H1 (cell line): ENCODE data around the gene MRPS34. TPM values are rescaled to one million over a fixed set of nuclear protein-coding genes. Genes with fewer than 3 reads are reported as not detected.

Experiments
- CTCF ChIA-PET: fragments of 300-600 bp; sonication (Branson Sonifier 250); formaldehyde crosslinking; loops from one replicate; lab custom pipeline; 2021; ENCODE audit not compliant: partially characterized antibody; lab: Charles Lee
- POLR2A ChIA-PET: fragments of 300-600 bp; sonication (Branson Sonifier 250); formaldehyde crosslinking; loops from one replicate; lab custom pipeline; 2021; ENCODE audit warnings: inconsistent platforms; ENCODE audit not compliant: partially characterized antibody; lab: Charles Lee
- DNase-seq, 2 experiments: peaks; one replicate each; pipeline versions ENCODE4 v3.0.0 to v3.0.0-alpha.2; 2010 to 2022; ENCODE audit warnings: low spot score in 2 of 2, low read depth in 1 of 2, mixed read lengths in 1 of 2
- FAIRE-seq: peaks from 2 replicates; lab custom pipeline; 2011; peaks lifted over from hg19 to GRCh38; lab: Jason Lieb, UNC
- H2AFZ ChIP-seq: 2 replicates; pipeline ENCODE4 v1.8.1; 2012; ENCODE audit warnings: low read length, inconsistent platforms
- H2AK5ac ChIP-seq: 2 replicates; pipeline ENCODE4 v1.6.1; 2013; ENCODE audit warnings: low read depth, low read length
- H2BK120ac ChIP-seq: replicated peaks from 2 replicates; pipeline ENCODE3; 2013; ENCODE audit warnings: low read depth, low read length, inconsistent platforms
- H2BK12ac ChIP-seq: 2 replicates; pipeline ENCODE4 v1.6.1; 2013; ENCODE audit warnings: low read depth, low read length
- H2BK15ac ChIP-seq: 2 replicates; pipeline ENCODE4 v1.6.1; 2013; ENCODE audit warnings: low read length
- H2BK20ac ChIP-seq: 2 replicates; pipeline ENCODE4 v1.6.1; 2013; ENCODE audit warnings: low read length
- H2BK5ac ChIP-seq: 2 replicates; pipeline ENCODE4 v1.6.1; 2013; ENCODE audit warnings: low read depth, low read length
- H3K14ac ChIP-seq: 2 replicates; pipeline ENCODE4 v1.6.1; 2013; ENCODE audit warnings: inconsistent platforms; ENCODE audit not compliant: insufficient read length
- H3K18ac ChIP-seq: 2 replicates; pipeline ENCODE4 v1.6.1; 2013; ENCODE audit warnings: low read length; ENCODE audit errors: extremely low read depth
- H3K23ac ChIP-seq: 2 replicates; pipeline ENCODE4 v1.6.1; 2013; ENCODE audit warnings: inconsistent platforms; ENCODE audit not compliant: insufficient read length
- H3K23me2 ChIP-seq: 2 replicates; pipeline ENCODE4 v1.6.1; 2013; ENCODE audit warnings: low read depth, low read length
- H3K27ac ChIP-seq: 2 replicates; pipeline ENCODE4 v1.6.1; 2011; ENCODE audit warnings: low read depth, low read length, inconsistent platforms
- H3K27me3 ChIP-seq, 4 experiments: replicated peaks in 1 of 4; 1 replicate in 1 of 4; 2 replicates in 3 of 4; pipeline versions ENCODE4 v1.6.1 to v1.8.1; 2011 to 2013; ENCODE audit warnings: low read length in 3 of 4, mild to moderate bottlenecking in 3 of 4, inconsistent platforms in 2 of 4, mixed read lengths in 2 of 4, moderate library complexity in 1 of 4; ENCODE audit not compliant: control insufficient read depth in 3 of 4, insufficient read depth in 3 of 4; ENCODE audit errors: extremely low read depth in 1 of 4
- H3K36me3 ChIP-seq, 4 experiments: 2 replicates each; pipeline versions ENCODE4 v1.6.1 to v1.8.1; 2011 to 2013; ENCODE audit warnings: mild to moderate bottlenecking in 4 of 4, low read length in 3 of 4, moderate library complexity in 2 of 4, control low read depth in 1 of 4, inconsistent platforms in 1 of 4; ENCODE audit not compliant: insufficient read depth in 4 of 4, control insufficient read depth in 2 of 4
- H3K4ac ChIP-seq: replicated peaks from 2 replicates; pipeline ENCODE3; 2013; ENCODE audit warnings: low read length, low read depth, mixed read lengths, inconsistent platforms; ENCODE audit not compliant: insufficient read length
- H3K4me1 ChIP-seq, 4 experiments: replicated peaks in 1 of 4; 1 replicate in 1 of 4; 2 replicates in 3 of 4; pipeline versions ENCODE4 v1.6.1 to v1.8.1; 2011 to 2013; ENCODE audit warnings: low read length in 3 of 4, inconsistent platforms in 2 of 4, mixed read lengths in 1 of 4; ENCODE audit not compliant: insufficient read depth in 4 of 4, control insufficient read depth in 3 of 4
- H3K4me2 ChIP-seq, 2 experiments: 2 replicates each; pipeline versions ENCODE4 v1.6.1 to v1.8.1; 2011 to 2013; ENCODE audit warnings: low read depth in 2 of 2, low read length in 2 of 2, control low read depth in 1 of 2, inconsistent platforms in 1 of 2, mild to moderate bottlenecking in 1 of 2; ENCODE audit not compliant: insufficient read depth in 1 of 2
- H3K4me3 ChIP-seq, 4 experiments: fragments of 200-600, 300-600 bp in 1 of 4; sonication (generic), shearing (Covaris generic), sonication (Bioruptor Twin) in 1 of 4; 2 replicates each; pipeline versions ENCODE4 v1.5.1 to v1.8.1; 2011 to 2016; ENCODE audit warnings: low read length in 4 of 4, low read depth in 3 of 4, control low read depth in 2 of 4, inconsistent platforms in 2 of 4, mild to moderate bottlenecking in 2 of 4, mixed read lengths in 1 of 4, moderate library complexity in 1 of 4; ENCODE audit not compliant: insufficient read depth in 2 of 4; ENCODE audit errors: extremely low read depth in 1 of 4
- H3K56ac ChIP-seq: replicated peaks from 2 replicates; pipeline ENCODE3; 2013; ENCODE audit warnings: low read depth, mild to moderate bottlenecking, mixed read lengths, low read length, inconsistent platforms; ENCODE audit not compliant: insufficient read length
- H3K79me1 ChIP-seq: 2 replicates; pipeline ENCODE4 v1.6.1; 2013; ENCODE audit warnings: low read depth, low read length, control low read depth
- H3K79me2 ChIP-seq, 2 experiments: 2 replicates each; pipeline versions ENCODE4 v1.6.1 to v1.8.1; 2012 to 2013; ENCODE audit warnings: low read length in 2 of 2, mild to moderate bottlenecking in 2 of 2, inconsistent platforms in 1 of 2; ENCODE audit not compliant: insufficient read depth in 2 of 2, control insufficient read depth in 1 of 2
- H3K9ac ChIP-seq, 4 experiments: replicated peaks in 1 of 4; 1 replicate in 1 of 4; 2 replicates in 3 of 4; pipeline versions ENCODE4 v1.6.1 to v1.8.1; 2011 to 2013; ENCODE audit warnings: low read depth in 3 of 4, low read length in 3 of 4, control low read depth in 2 of 4, mild to moderate bottlenecking in 2 of 4, moderate library complexity in 2 of 4, inconsistent platforms in 1 of 4; ENCODE audit errors: extremely low read depth in 1 of 4
- H3K9me3 ChIP-seq, 2 experiments: 2 replicates each; pipeline versions ENCODE4 v1.6.1 to v1.8.1; 2012 to 2013; ENCODE audit warnings: mild to moderate bottlenecking in 2 of 2, moderate library complexity in 2 of 2, control low read depth in 1 of 2, inconsistent platforms in 1 of 2, low read depth in 1 of 2, low read length in 1 of 2, mixed read lengths in 1 of 2; ENCODE audit not compliant: insufficient read depth in 2 of 2
- H4K20me1 ChIP-seq, 2 experiments: replicated peaks in 1 of 2; 2 replicates each; pipeline versions ENCODE3 to v1.8.1; 2011 to 2013; ENCODE audit warnings: inconsistent platforms in 2 of 2, low read length in 2 of 2, mild to moderate bottlenecking in 1 of 2; ENCODE audit not compliant: insufficient read depth in 2 of 2, control insufficient read depth in 1 of 2
- H4K5ac ChIP-seq: 2 replicates; pipeline ENCODE4 v1.6.1; 2013; ENCODE audit warnings: low read length, low read depth, mixed read lengths, inconsistent platforms; ENCODE audit not compliant: insufficient read length
- H4K8ac ChIP-seq: 2 replicates; pipeline ENCODE4 v1.8.0; 2013; ENCODE audit warnings: mild to moderate bottlenecking, moderate library complexity, low read length, inconsistent platforms; ENCODE audit not compliant: insufficient read depth; ENCODE audit errors: extremely low read depth
- H4K91ac ChIP-seq: replicated peaks from 2 replicates; pipeline ENCODE3; 2013; ENCODE audit warnings: low read length, mixed read lengths, inconsistent platforms; ENCODE audit not compliant: insufficient read length
- CBX8 ChIP-seq: fragments of 300-800, 300-1000 bp; sonication (generic); IDR thresholded peaks from 2 replicates; pipeline ENCODE4 v1.7.1; 2016; ENCODE audit warnings: low read depth, low read length, borderline replicate concordance
- CEBPB ChIP-seq: IDR thresholded peaks from 2 replicates; pipeline ENCODE4 v1.6.1; 2012; ENCODE audit warnings: low read depth, low read length
- CTBP2 ChIP-seq: IDR thresholded peaks from 2 replicates; pipeline ENCODE4 v1.7.0; 2011; ENCODE audit warnings: borderline replicate concordance, mild to moderate bottlenecking, moderate library complexity, mixed read lengths, low read length; ENCODE audit not compliant: insufficient read depth, insufficient read length
- EGR1 ChIP-seq: IDR thresholded peaks from 2 replicates; pipeline ENCODE4 v1.6.1; 2011; ENCODE audit warnings: low read depth, low read length, borderline replicate concordance
- JUND ChIP-seq: IDR thresholded peaks from 2 replicates; pipeline ENCODE4 v1.6.1; 2011; ENCODE audit warnings: mild to moderate bottlenecking, improper control_type of control experiment, low read length
- POLR2A ChIP-seq, 2 experiments: IDR thresholded peaks; 1 replicate in 1 of 2; 2 replicates in 1 of 2; pipeline ENCODE4 v1.6.1; 2011; ENCODE audit warnings: low read depth in 2 of 2, low read length in 2 of 2, mild to moderate bottlenecking in 2 of 2; ENCODE audit errors: control extremely low read depth in 1 of 2
- SIRT6 ChIP-seq: IDR thresholded peaks from one replicate; pipeline ENCODE4 v1.7.1; 2012; ENCODE audit warnings: low read length, inconsistent platforms
- SP2 ChIP-seq: IDR thresholded peaks from 2 replicates; pipeline ENCODE4 v1.6.1; 2012; ENCODE audit warnings: mild to moderate bottlenecking, low read length, inconsistent platforms
- TAF1 ChIP-seq: IDR thresholded peaks from 2 replicates; pipeline ENCODE4 v1.6.1; 2011; ENCODE audit warnings: mild to moderate bottlenecking, low read depth, low read length
- TAF7 ChIP-seq: optimal IDR thresholded peaks from 2 replicates; pipeline ENCODE3; 2011; ENCODE audit warnings: low read depth, mild to moderate bottlenecking, inconsistent platforms, low read length, moderate library complexity, borderline replicate concordance
- TCF12 ChIP-seq: IDR thresholded peaks from 2 replicates; pipeline ENCODE4 v1.6.1; 2011; ENCODE audit warnings: low read depth, mild to moderate bottlenecking, low read length
- YY1 ChIP-seq: IDR thresholded peaks from 2 replicates; pipeline ENCODE4 v1.6.1; 2011; ENCODE audit warnings: low read depth, mild to moderate bottlenecking, low read length
- WGBS, 2 experiments: shearing (Covaris generic) in 1 of 2; methylation state at CpG; one replicate each; pipeline versions ENCODE4 v1.1.6 to v1.1.7; 2013 to 2015; ENCODE audit warnings: low lambda C conversion rate in 2 of 2, mixed read lengths in 2 of 2, inconsistent platforms in 1 of 2, low coverage in 1 of 2, missing lambda C conversion rate in 1 of 2; ENCODE audit not compliant: insufficient replicate concordance in 2 of 2, insufficient coverage in 1 of 2, insufficient read length in 1 of 2; ENCODE audit errors: extremely low coverage in 1 of 2, missing lambda C conversion rate in 1 of 2; 5-methylcytosine and 5-hydroxymethylcytosine counted together
- polyA plus RNA-seq, 7 experiments: library from polyadenylated mRNA; depleted of rRNA in 3 of 7; stranded (reverse) in 5 of 7; unstranded in 2 of 7; fragments of >200 nt in 5 of 7; fragments of 200-250 nt in 2 of 7; gene quantifications; 1 replicate in 5 of 7; 2 replicates in 1 of 7; 4 replicates in 1 of 7; pipeline versions ENCODE4 v1.2.1 to v1.2.3, GENCODE V29; 2011 to 2013; ENCODE audit warnings: missing spikeins in 2 of 7, mixed read lengths in 2 of 7
- total RNA-seq: library from RNA; stranded (reverse); fragmentation: NEBNext Ultra II Directional; extraction: Animal tissue kit (Norgen Biotek cat#: 25700); gene quantifications from 2 replicates; pipeline ENCODE4 v1.2.1, GENCODE V29; 2021
- TF ChIP-seq, protein P1 (sequence below): IDR thresholded peaks from 2 replicates; pipeline ENCODE4 v1.6.1; 2012; ENCODE audit warnings: inconsistent platforms

The MRPS34 gene
- total and polyA plus RNA-seq, 2 of the 8 experiments (the other 6 are each of a cell fraction or from before 2014, with no cell fraction given): 168 to 252 TPM

DNA sequence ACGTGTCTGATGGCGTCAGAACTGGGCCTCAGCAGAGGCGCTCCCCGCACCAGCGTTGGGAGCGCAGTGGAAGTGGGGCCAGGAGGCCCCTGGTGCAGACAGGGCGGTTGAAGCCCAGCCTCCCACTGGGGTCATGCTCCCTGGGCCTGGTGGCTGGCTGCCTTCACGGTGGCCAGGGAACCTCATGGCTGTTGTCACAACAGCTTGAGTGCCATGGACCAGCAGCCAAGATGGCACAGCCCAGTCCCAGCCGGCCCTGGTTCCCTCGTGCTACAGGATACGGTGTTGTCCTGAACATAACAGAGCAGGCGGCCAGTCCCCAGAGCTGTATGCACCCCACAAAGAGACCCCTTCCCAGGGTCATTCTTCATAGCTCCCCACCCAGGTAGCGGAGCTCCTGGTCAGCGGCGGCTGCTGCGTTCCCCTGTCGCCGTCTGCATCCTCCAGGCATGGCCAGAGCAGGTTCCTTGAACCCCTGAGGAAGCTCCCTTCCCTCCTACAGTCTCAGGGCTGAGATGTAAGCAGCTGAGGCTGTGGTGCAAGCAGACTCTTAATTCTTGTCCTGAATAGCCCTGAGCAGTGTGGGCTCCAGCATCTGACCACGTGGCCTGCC, 31.3 kb downstream of the MRPS34 start:
- H3K27me3 ChIP-seq: no peaks in the 10 kb centered on the region
- H3K36me3 ChIP-seq: peaks cover 0 to 5% (median 0%) of the 10 kb centered on the region in 4 experiments; a peak in 2 of 8 replicates
- no peak overlapping the region for H3K14ac ChIP-seq
- H4K20me1 ChIP-seq: peaks cover 0 to 8% of the 10 kb centered on the region in 2 experiments
- no peak overlapping the region for H3K4me3 ChIP-seq
- 91% methylated on average over 18 of the region's 19 CpGs; no CpG with 5 or more reads in 1 of the 2 experiments for WGBS, 2 experiments
- H2BK12ac ChIP-seq: no peak overlapping the region
- no peak overlapping the region for H4K91ac ChIP-seq
- no peak overlapping the region for H3K4me2 ChIP-seq
- H3K56ac ChIP-seq: no peak overlapping the region
- H3K4ac ChIP-seq: no peak overlapping the region
- no peak overlapping the region for H2AFZ ChIP-seq
- no peaks in the 10 kb centered on the region for H3K23me2 ChIP-seq
- no peak overlapping the region for H2BK120ac ChIP-seq
- no peaks in the 10 kb centered on the region for H3K79me2 ChIP-seq
- CTCF ChIA-PET: no interaction called here
- peaks cover 33 to 38% of the 10 kb centered on the region in 2 experiments for H3K9me3 ChIP-seq
- H3K9ac ChIP-seq: no peak overlapping the region
- H3K79me1 ChIP-seq: 0 out of 2 replicates have a peak, but pooled peaks cover 5% of the 10 kb centered on the region
- POLR2A ChIA-PET: interaction anchor here (0.7 to 2.0 kb wide), 5 partner anchors 8 to 31 kb away, joined by 3 to 8 read pairs (median 4); partner anchors contain the start of genes EME2 and NME3
- H2AK5ac ChIP-seq: no peak overlapping the region
- H3K23ac ChIP-seq: no peak overlapping the region
- no peak for FAIRE-seq
- H2BK5ac ChIP-seq: no peak overlapping the region; the same call in 1 of the 2 replicates
- no peak for DNase-seq
- no peak overlapping the region; the same call in 1 of the 2 replicates for H4K8ac ChIP-seq
- no peak overlapping the region for H2BK15ac ChIP-seq
- no peak overlapping the region for H4K5ac ChIP-seq
- no peak overlapping the region for H2BK20ac ChIP-seq
- H3K27ac ChIP-seq: no peak overlapping the region
- no peak overlapping the region for H3K18ac ChIP-seq
- no peaks in the 10 kb centered on the region for H3K4me1 ChIP-seq
- TF ChIP-seq TCF12: no peak
- no peak for TF ChIP-seq TAF1
- TF ChIP-seq POLR2A (IDR thresholded peaks at IDR 0.05; ENCODE audit: control extremely low read depth in 1 of 2, low read depth in 2 of 2, low read length in 2 of 2): no peak
- no peak for TF ChIP-seq YY1
- TF ChIP-seq SIRT6: no peak
- no peak for TF ChIP-seq CEBPB
- TF ChIP-seq EGR1: no peak
- TF ChIP-seq SP2: no peak
- no peak for TF ChIP-seq TAF7
- TF ChIP-seq JUND: no peak
- TF ChIP-seq, protein P1, sequence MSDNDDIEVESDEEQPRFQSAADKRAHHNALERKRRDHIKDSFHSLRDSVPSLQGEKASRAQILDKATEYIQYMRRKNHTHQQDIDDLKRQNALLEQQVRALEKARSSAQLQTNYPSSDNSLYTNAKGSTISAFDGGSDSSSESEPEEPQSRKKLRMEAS: no peak
- TF ChIP-seq CBX8: no peak
- no peak for TF ChIP-seq CTBP2
